ENCODE data around the gene MIPOL1. TPM values are rescaled to one million over a fixed set of nuclear protein-coding genes. Genes with fewer than 3 reads are reported as not detected.

The MIPOL1 gene
- total and polyA plus RNA-seq, 9 of the 15 experiments (the other 6 are each of a cell fraction or from before 2014, with no cell fraction given) = 6.7 to 21.9 (median 12.4) TPM

- no TSS peak for BruUV-seq (replicated peaks)
- H4K20me1 ChIP-seq (replicated peaks; ENCODE audit: control insufficient read depth, insufficient read depth, low read length) = no peaks in the 10 kb centered on the region
- 15% methylated on average over 3 of the region's 3 CpGs for WGBS (ENCODE audit: insufficient coverage, low coverage, missing lambda C conversion rate)
- no peak overlapping the region for H2AFZ ChIP-seq (ENCODE audit: low read depth, low read length)
- in situ Hi-C loops (cut with MboI) (loop anchor here (25.0 kb wide), 1 partner anchor 324 kb away; the partner anchor contains the start of genes FOXA1 and TTC6), intact Hi-C loops (cut with micrococcal nuclease) (no loop called here)
- no peaks in the 10 kb centered on the region for H3K27me3 ChIP-seq (ENCODE audit: control insufficient read depth in 2 of 2, insufficient read depth in 2 of 2, low read length in 2 of 2)
- H3K36me3 ChIP-seq (ENCODE audit: control insufficient read depth, insufficient read depth, low read length) = no peaks in the 10 kb centered on the region
- DNase-seq (ENCODE audit: extremely low read depth in 1 of 4, low spot score in 3 of 4) = no peak
- H3K9me3 ChIP-seq (replicated peaks; ENCODE audit: control insufficient read depth, insufficient read depth, low read depth, low read length) = no peaks in the 10 kb centered on the region
- no peaks in the 10 kb centered on the region for H3K4me1 ChIP-seq (replicated peaks in 1 of 2; ENCODE audit: control insufficient read depth in 2 of 2, insufficient read depth in 2 of 2, low read length in 2 of 2)
- ChIA-PET POLR2A (no interaction called here), CTCF (ENCODE audit: low intra/inter-chr PET ratio) (no interaction called here)
- H3K9me1 ChIP-seq (ENCODE audit: control insufficient read depth, insufficient read depth, low read length) = no peaks in the 10 kb centered on the region
- no peak overlapping the region for H3K4me3 ChIP-seq
- no peak overlapping the region for H3K9ac ChIP-seq (ENCODE audit: insufficient read depth in 1 of 2, low read depth in 2 of 2, low read length in 2 of 2)
- no peak for ATAC-seq
- no peak overlapping the region for H3K4me2 ChIP-seq (ENCODE audit: insufficient read depth, low read length)
- no peak for FAIRE-seq
- H3K27ac ChIP-seq (ENCODE audit: extremely low read depth, low read depth, low read length) = no peak overlapping the region
- H3K79me2 ChIP-seq (ENCODE audit: control insufficient read depth, insufficient read depth, low read length) = no peaks in the 10 kb centered on the region
- TF ChIP-seq ZBTB8A (IDR thresholded peaks at IDR 0.05; ENCODE audit: partially characterized antibody) (no peak), E2F8 (IDR thresholded peaks at IDR 0.05; ENCODE audit: low read depth, partially characterized antibody) (no peak), EGR1 (conservative IDR thresholded peaks at IDR 0.05) (no peak), ELF2 (CRISPR knock-in tag; IDR thresholded peaks at IDR 0.05) (no peak), ETS1 (conservative IDR thresholded peaks at IDR 0.05; ENCODE audit: control insufficient read depth, low read depth, low read length) (no peak), RBFOX2 (IDR thresholded peaks at IDR 0.05; ENCODE audit: low read depth, low read length) (no peak), FOXK1 (CRISPR knock-in tag; IDR thresholded peaks at IDR 0.05; ENCODE audit: borderline replicate concordance) (no peak), BCOR (IDR thresholded peaks at IDR 0.05) (no peak), DMBX1 (CRISPR knock-in tag; IDR thresholded peaks at IDR 0.05; ENCODE audit: borderline replicate concordance) (no peak)
- TF ChIP-seq, protein P1, sequence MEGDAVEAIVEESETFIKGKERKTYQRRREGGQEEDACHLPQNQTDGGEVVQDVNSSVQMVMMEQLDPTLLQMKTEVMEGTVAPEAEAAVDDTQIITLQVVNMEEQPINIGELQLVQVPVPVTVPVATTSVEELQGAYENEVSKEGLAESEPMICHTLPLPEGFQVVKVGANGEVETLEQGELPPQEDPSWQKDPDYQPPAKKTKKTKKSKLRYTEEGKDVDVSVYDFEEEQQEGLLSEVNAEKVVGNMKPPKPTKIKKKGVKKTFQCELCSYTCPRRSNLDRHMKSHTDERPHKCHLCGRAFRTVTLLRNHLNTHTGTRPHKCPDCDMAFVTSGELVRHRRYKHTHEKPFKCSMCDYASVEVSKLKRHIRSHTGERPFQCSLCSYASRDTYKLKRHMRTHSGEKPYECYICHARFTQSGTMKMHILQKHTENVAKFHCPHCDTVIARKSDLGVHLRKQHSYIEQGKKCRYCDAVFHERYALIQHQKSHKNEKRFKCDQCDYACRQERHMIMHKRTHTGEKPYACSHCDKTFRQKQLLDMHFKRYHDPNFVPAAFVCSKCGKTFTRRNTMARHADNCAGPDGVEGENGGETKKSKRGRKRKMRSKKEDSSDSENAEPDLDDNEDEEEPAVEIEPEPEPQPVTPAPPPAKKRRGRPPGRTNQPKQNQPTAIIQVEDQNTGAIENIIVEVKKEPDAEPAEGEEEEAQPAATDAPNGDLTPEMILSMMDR (IDR thresholded peaks at IDR 0.05 in 2 of 3, conservative IDR thresholded peaks at IDR 0.05 in 1 of 3; ENCODE audit: insufficient read depth in 2 of 3, low read depth in 1 of 3, low read length in 3 of 3) = no peak
- TF ChIP-seq, protein P2, sequence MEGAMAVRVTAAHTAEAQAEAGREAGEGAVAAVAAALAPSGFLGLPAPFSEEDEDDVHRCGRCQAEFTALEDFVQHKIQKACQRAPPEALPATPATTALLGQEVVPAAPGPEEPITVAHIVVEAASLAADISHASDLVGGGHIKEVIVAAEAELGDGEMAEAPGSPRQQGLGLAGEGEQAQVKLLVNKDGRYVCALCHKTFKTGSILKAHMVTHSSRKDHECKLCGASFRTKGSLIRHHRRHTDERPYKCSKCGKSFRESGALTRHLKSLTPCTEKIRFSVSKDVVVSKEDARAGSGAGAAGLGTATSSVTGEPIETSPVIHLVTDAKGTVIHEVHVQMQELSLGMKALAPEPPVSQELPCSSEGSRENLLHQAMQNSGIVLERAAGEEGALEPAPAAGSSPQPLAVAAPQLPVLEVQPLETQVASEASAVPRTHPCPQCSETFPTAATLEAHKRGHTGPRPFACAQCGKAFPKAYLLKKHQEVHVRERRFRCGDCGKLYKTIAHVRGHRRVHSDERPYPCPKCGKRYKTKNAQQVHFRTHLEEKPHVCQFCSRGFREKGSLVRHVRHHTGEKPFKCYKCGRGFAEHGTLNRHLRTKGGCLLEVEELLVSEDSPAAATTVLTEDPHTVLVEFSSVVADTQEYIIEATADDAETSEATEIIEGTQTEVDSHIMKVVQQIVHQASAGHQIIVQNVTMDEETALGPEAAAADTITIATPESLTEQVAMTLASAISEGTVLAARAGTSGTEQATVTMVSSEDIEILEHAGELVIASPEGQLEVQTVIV (CRISPR knock-in tag; IDR thresholded peaks at IDR 0.05; ENCODE audit: borderline replicate concordance) = no peak
These were observed 66.0 kb downstream of the MIPOL1 start for GRCh38 chr14:37263656-37264236.

Data from K562 (cell line).